ENCODE results near the gene LHFPL3. TPM values are rescaled to one million over a fixed set of nuclear protein-coding genes. Genes with fewer than 3 reads are reported as not detected.

LHFPL3 gene
- total RNA-seq, 4 donors from 2014 or later: not detected

DNA sequence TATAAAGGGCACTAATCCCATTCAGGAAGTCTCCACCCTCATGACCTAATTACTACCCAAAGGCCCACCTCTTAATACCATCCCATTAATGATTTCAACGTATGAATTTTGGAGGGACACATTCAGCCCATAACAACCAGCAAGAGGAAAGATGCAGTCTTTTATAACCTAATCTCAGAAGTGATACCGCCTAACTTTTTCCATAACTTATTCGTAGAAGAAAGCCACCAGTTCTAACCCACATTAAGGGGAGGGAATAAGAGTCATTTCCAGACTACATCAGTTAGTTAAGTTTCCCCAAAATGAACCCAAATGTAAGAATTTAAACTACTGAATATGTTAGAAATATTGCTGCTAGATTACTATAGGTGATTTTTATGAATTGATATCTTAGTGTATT lies 32.1 kb upstream of the LHFPL3 start:
- WGBS, 2 donors: 69 to 74% methylated on average over 3 of the region's 3 CpGs
- H3K36me3 ChIP-seq: no peaks in the 10 kb centered on the region
- TF ChIP-seq CTCF (IDR thresholded peaks at IDR 0.05): no peak
- no peak for TF ChIP-seq POLR2A (IDR thresholded peaks at IDR 0.05)
- intact Hi-C loops (cut with DNase I): no loop called here
- H3K27ac ChIP-seq: no peak overlapping the region
- H3K9me3 ChIP-seq: no peaks in the 10 kb centered on the region
- peaks cover 0 to 6% (median 0%) of the 10 kb centered on the region in 4 donors for H3K27me3 ChIP-seq
- H3K4me1 ChIP-seq: no peaks in the 10 kb centered on the region
- H3K4me3 ChIP-seq: no peak overlapping the region
- DNase-seq: no peak

GRCh38 chr7:104296900-104297299 lies 31.5 kb upstream of the LHFPL3 start:
- intact Hi-C loops (cut with DNase I): no loop called here

DNA sequence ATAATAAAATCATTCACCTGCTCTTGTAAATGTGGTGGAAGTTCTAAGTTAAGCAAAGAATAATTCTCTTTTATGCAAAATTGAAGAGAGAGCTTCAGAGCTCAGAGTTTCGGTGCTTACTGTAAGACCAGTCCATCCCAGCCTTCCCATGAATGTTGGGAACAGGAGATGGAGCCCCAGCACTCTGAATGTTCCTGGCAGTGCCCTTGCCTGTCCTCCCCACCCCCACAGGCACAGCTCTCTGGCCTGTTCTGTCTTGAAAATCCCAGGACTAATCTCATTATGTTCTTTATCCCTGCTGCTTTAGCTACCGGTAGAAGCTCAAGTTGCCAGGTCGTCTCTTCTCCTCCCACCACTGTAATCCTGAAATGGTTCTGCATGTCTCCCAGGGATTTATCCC lies 29.1 kb upstream of the LHFPL3 start:
- no peak overlapping the region for H3K4me3 ChIP-seq
- intact Hi-C loops (cut with DNase I): no loop called here
- H3K36me3 ChIP-seq: no peaks in the 10 kb centered on the region
- no peak for DNase-seq
- no peak overlapping the region for H3K27ac ChIP-seq
- no peak for TF ChIP-seq CTCF (IDR thresholded peaks at IDR 0.05)
- TF ChIP-seq POLR2A (IDR thresholded peaks at IDR 0.05): no peak
- WGBS, 2 donors: 44 to 55% methylated on average over 3 of the region's 3 CpGs
- no peaks in the 10 kb centered on the region for H3K4me1 ChIP-seq
- no peaks in the 10 kb centered on the region for H3K9me3 ChIP-seq
- peaks cover 0 to 6% (median 0%) of the 10 kb centered on the region in 4 donors for H3K27me3 ChIP-seq

More at GRCh38 chr7:104296900-104297299, 31.5 kb upstream of the LHFPL3 start:
- DNase-seq: no peak
- no peak overlapping the region for H3K27ac ChIP-seq
- no peaks in the 10 kb centered on the region for H3K4me1 ChIP-seq
- H3K4me3 ChIP-seq: no peak overlapping the region
- 47 to 49% methylated on average over 4 of the region's 4 CpGs for WGBS, 2 donors
- H3K27me3 ChIP-seq: peaks cover 0 to 6% (median 0%) of the 10 kb centered on the region in 4 donors
- no peak for TF ChIP-seq POLR2A (IDR thresholded peaks at IDR 0.05)
- no peaks in the 10 kb centered on the region for H3K36me3 ChIP-seq
- no peaks in the 10 kb centered on the region for H3K9me3 ChIP-seq

- WGBS, 2 donors: 43 to 45% methylated on average over 4 of the region's 4 CpGs
- DNase-seq: no peak
- no peaks in the 10 kb centered on the region for H3K9me3 ChIP-seq
- intact Hi-C loops (cut with DNase I): no loop called here
- no peaks in the 10 kb centered on the region for H3K36me3 ChIP-seq
- H3K27me3 ChIP-seq: peaks cover 0 to 6% (median 0%) of the 10 kb centered on the region in 4 donors
- H3K4me3 ChIP-seq: no peak overlapping the region
- H3K27ac ChIP-seq: no peak overlapping the region
- no peak for TF ChIP-seq POLR2A (IDR thresholded peaks at IDR 0.05)
- TF ChIP-seq CTCF (IDR thresholded peaks at IDR 0.05): no peak
- H3K4me1 ChIP-seq: no peaks in the 10 kb centered on the region
These were observed 28.6 kb upstream of the LHFPL3 start for GRCh38 chr7:104299777-104300176.

GRCh38 chr7:104306793-104307192 lies 21.6 kb upstream of the LHFPL3 start:
- no peaks in the 10 kb centered on the region for H3K4me1 ChIP-seq
- H3K27me3 ChIP-seq: no peaks in the 10 kb centered on the region
- TF ChIP-seq POLR2A (IDR thresholded peaks at IDR 0.05) (no peak), CTCF (IDR thresholded peaks at IDR 0.05) (no peak)
- intact Hi-C loops (cut with DNase I): no loop called here
- H3K27ac ChIP-seq: no peak overlapping the region
- no peak for DNase-seq
- WGBS, 2 donors: 62 to 69% methylated on average over 4 of the region's 4 CpGs
- no peaks in the 10 kb centered on the region for H3K9me3 ChIP-seq
- H3K4me3 ChIP-seq: no peak overlapping the region
- no peaks in the 10 kb centered on the region for H3K36me3 ChIP-seq

Data from esophagus squamous epithelium (tissue), 5 donors.